Skeletal muscle satellite cell (primary cell): ENCODE measurements around the gene FBXL17.
A peak's percentile ranks its signal among the peaks of the same experiment; 100 is the strongest.
"Not testable (repeated sequence)": the region's sequence is repeated elsewhere in the genome, so short reads cannot be mapped to it uniquely, and the experiment has no call there.

ENCODE experiments used
- H3K27me3 ChIP-seq: 2 replicates; pipeline ENCODE4 v1.7.0; 2013; ENCODE audit warnings: low read length; ENCODE audit not compliant: control insufficient read depth, insufficient read depth
- H3K36me3 ChIP-seq: 2 replicates; pipeline ENCODE4 v1.7.0; 2013; ENCODE audit warnings: mild to moderate bottlenecking, control low read depth, low read length; ENCODE audit not compliant: insufficient read depth
- H3K4me1 ChIP-seq: 2 replicates; pipeline ENCODE4 v1.7.0; 2013; ENCODE audit warnings: low read length; ENCODE audit not compliant: control insufficient read depth, insufficient read depth
- H3K4me2 ChIP-seq: 2 replicates; pipeline ENCODE4 v1.7.0; 2013; ENCODE audit warnings: mild to moderate bottlenecking, low read length
- H3K4me3 ChIP-seq: 2 replicates; pipeline ENCODE4 v1.7.0; 2013; ENCODE audit warnings: low read length
- H3K9ac ChIP-seq: 2 replicates; pipeline ENCODE4 v1.7.0; 2013; ENCODE audit warnings: mild to moderate bottlenecking, low read depth, low read length, moderate library complexity
- H3K9me3 ChIP-seq: replicated peaks from 2 replicates; pipeline ENCODE4 v1.7.0; 2013; ENCODE audit warnings: mild to moderate bottlenecking, control low read depth, low read length

FBXL17 gene

GRCh38 chr5:108396837-108397236, 14.9 kb upstream of the FBXL17 start:
- not testable (repeated sequence) for H3K36me3 ChIP-seq, H3K27me3 ChIP-seq, H3K4me3 ChIP-seq, H3K4me2 ChIP-seq, H3K9me3 ChIP-seq, H3K4me1 ChIP-seq, H3K9ac ChIP-seq

GRCh38 chr5:108387758-108388157, 5.9 kb upstream of the FBXL17 start:
- no peak overlapping the region for H3K4me3 ChIP-seq
- H3K4me1 ChIP-seq, result peaks cover 10% of the 10 kb centered on the region
- H3K27me3 ChIP-seq, result no peaks in the 10 kb centered on the region
- no peak overlapping the region for H3K4me2 ChIP-seq
- no peak overlapping the region for H3K9ac ChIP-seq
- H3K9me3 ChIP-seq, result no peaks in the 10 kb centered on the region
- H3K36me3 ChIP-seq, result no peaks in the 10 kb centered on the region

GRCh38 chr5:108386345-108387061, 4.6 kb upstream of the FBXL17 start:
- H3K9me3 ChIP-seq, result no peaks in the 10 kb centered on the region
- peaks cover 13% of the 10 kb centered on the region for H3K4me1 ChIP-seq
- no peak overlapping the region for H3K4me2 ChIP-seq
- H3K9ac ChIP-seq, result no peak overlapping the region
- no peaks in the 10 kb centered on the region for H3K36me3 ChIP-seq
- H3K4me3 ChIP-seq, result no peak overlapping the region
- H3K27me3 ChIP-seq, result no peaks in the 10 kb centered on the region

- Histone ChIP-seq H3K27me3 (no peaks in the 10 kb centered on the region), H3K4me3 (no peak overlapping the region), H3K9me3 (no peaks in the 10 kb centered on the region), H3K4me2 (no peak overlapping the region), H3K4me1 (peaks cover 14% of the 10 kb centered on the region), H3K9ac (no peak overlapping the region), H3K36me3 (no peaks in the 10 kb centered on the region)
These were observed 2.8 kb upstream of the FBXL17 start for GRCh38 chr5:108384741-108385140.

- peak overlapping the region; percentile 83 for H3K4me2 ChIP-seq
- H3K9me3 ChIP-seq, result no peaks in the 10 kb centered on the region
- no peaks in the 10 kb centered on the region for H3K36me3 ChIP-seq
- peak overlapping the region; percentile 99 for H3K4me3 ChIP-seq
- peaks cover 20% of the 10 kb centered on the region for H3K4me1 ChIP-seq
- H3K27me3 ChIP-seq, result no peaks in the 10 kb centered on the region
- H3K9ac ChIP-seq, result peak overlapping the region; percentile 98
These were observed 959 bp upstream of the FBXL17 start for GRCh38 chr5:108382784-108383330.

- peak overlapping the region; percentile 83 for H3K4me2 ChIP-seq
- H3K4me3 ChIP-seq, result peak overlapping the region; percentile 99
- H3K4me1 ChIP-seq, result peaks cover 19% of the 10 kb centered on the region
- H3K27me3 ChIP-seq, result no peaks in the 10 kb centered on the region
- no peaks in the 10 kb centered on the region for H3K36me3 ChIP-seq
- H3K9ac ChIP-seq, result peak overlapping the region; percentile 98
- no peaks in the 10 kb centered on the region for H3K9me3 ChIP-seq
These were observed 446 bp downstream of the FBXL17 start for GRCh38 chr5:108381350-108381953.

GRCh38 chr5:108380531-108381349, 1.2 kb downstream of the FBXL17 start:
- H3K27me3 ChIP-seq, result no peaks in the 10 kb centered on the region
- peaks cover 14% of the 10 kb centered on the region for H3K4me1 ChIP-seq
- peak overlapping the region; percentile 87 for H3K4me2 ChIP-seq
- peak overlapping the region; percentile 99 for H3K4me3 ChIP-seq
- no peaks in the 10 kb centered on the region for H3K9me3 ChIP-seq
- no peaks in the 10 kb centered on the region for H3K36me3 ChIP-seq
- H3K9ac ChIP-seq, result peak overlapping the region; percentile 98

- Histone ChIP-seq H3K9ac (peak overlapping the region; percentile 98), H3K27me3 (no peaks in the 10 kb centered on the region), H3K4me3 (peak overlapping the region; percentile 99), H3K4me2 (peak overlapping the region; percentile 87), H3K36me3 (no peaks in the 10 kb centered on the region), H3K4me1 (peaks cover 14% of the 10 kb centered on the region), H3K9me3 (no peaks in the 10 kb centered on the region)
These were observed 2.0 kb downstream of the FBXL17 start for GRCh38 chr5:108379722-108380530.

- Histone ChIP-seq H3K4me2 (no peak overlapping the region), H3K4me1 (peaks cover 8% of the 10 kb centered on the region), H3K36me3 (no peaks in the 10 kb centered on the region), H3K9ac (no peak overlapping the region), H3K4me3 (no peak overlapping the region), H3K9me3 (peaks cover 10% of the 10 kb centered on the region), H3K27me3 (no peaks in the 10 kb centered on the region)
These were observed 6.1 kb downstream of the FBXL17 start for GRCh38 chr5:108375768-108376167.

- no peak overlapping the region for H3K9ac ChIP-seq
These were observed 8.5 kb downstream of the FBXL17 start for GRCh38 chr5:108373426-108373825.

GRCh38 chr5:108372369-108372768, 9.5 kb downstream of the FBXL17 start:
- H3K9ac ChIP-seq, result no peak overlapping the region

More at GRCh38 chr5:108373426-108373825, 8.5 kb downstream of the FBXL17 start:
- no peaks in the 10 kb centered on the region for H3K36me3 ChIP-seq
- no peaks in the 10 kb centered on the region for H3K4me1 ChIP-seq
- no peak overlapping the region for H3K4me3 ChIP-seq
- H3K27me3 ChIP-seq, result no peaks in the 10 kb centered on the region
- H3K9me3 ChIP-seq, result peaks cover 10% of the 10 kb centered on the region
- no peak overlapping the region for H3K4me2 ChIP-seq

More at GRCh38 chr5:108372369-108372768, 9.5 kb downstream of the FBXL17 start:
- H3K9me3 ChIP-seq, result peaks cover 10% of the 10 kb centered on the region
- no peak overlapping the region for H3K4me3 ChIP-seq
- no peaks in the 10 kb centered on the region for H3K27me3 ChIP-seq
- H3K4me2 ChIP-seq, result no peak overlapping the region
- no peaks in the 10 kb centered on the region for H3K36me3 ChIP-seq
- H3K4me1 ChIP-seq, result no peaks in the 10 kb centered on the region
